Activated CD4-positive, CD25-positive, alpha-beta regulatory T cell treated with anti-CD3 and anti-CD28 coated beads, Interleukin-2, amount 50 U/mL, for 16 hours (primary cell): ENCODE results near the gene CLEC16A.

Experiments used
- DNase-seq: peaks from one replicate; pipeline ENCODE4 v3.0.0-alpha.2; 2020; ENCODE audit warnings: low read depth, low spot score

The CLEC16A gene

DNA sequence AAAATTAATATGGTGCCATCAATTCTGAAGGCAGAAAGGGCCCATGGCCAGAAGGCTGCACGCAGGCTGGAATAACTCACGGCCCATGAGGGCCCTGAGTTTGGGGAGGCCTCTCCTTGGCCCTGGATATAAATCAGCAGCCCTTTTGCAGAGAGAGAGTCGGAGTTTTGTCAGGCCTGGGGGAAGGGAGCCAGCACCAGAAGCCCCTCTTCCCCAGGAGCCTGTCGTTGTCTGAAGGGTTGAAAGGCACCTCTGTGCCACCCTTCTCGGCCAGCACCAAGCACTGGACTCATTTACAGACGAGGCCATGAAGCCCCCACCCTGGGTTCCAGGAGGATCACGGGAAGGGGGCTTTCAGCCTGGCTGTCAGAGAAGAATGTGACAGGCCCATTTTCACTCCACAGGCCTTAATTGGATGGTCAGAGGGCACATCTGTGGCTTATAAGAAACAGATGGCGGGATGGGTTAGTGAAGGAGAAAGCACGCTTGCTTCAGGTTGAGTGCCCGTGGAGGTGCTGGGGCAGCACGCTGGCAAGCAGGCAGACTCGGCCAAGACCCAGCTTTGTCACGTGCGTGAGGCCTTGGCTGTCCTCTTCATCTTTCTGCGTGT is 140.6 kb downstream of the CLEC16A start:
- no peak for DNase-seq

DNA sequence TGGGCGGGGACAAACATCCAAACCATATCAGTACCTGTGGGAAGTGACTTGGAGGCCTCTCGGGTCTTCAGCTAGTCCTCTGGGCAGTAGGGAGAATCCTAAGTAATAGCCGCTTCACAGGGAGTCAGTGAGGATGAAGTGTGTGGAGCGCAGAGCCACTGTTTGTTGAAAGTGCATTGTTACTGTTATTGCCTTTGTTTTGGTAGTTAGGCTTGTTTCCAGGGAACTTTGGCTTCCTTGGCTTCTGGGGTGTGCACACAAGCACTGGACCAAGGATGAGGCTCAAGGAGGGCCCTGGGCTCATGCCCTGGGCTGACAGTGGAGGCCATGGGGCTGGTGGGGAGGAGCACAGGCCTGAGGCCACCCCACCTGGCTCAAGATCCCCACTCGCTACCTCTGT is 141.6 kb downstream of the CLEC16A start:
- no peak for DNase-seq

DNA sequence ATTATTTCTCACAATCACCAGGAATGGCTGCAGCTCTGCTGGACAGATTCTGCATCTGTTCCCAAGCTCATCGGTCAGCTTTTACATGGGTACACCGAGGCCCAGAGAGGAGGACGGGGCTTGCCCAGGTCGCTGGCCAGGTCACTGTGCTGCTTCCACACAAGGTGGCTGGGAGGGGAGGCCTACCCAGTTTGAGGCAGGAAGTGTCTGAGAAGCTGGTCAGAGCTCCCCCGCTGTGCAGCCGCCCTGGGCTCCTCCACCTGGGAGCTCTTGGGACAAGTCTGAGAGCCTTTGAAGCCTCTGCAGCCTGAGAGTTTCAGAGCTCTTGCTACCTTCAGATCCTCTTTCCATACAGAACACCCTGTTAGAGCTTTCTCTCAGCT is 143.3 kb downstream of the CLEC16A start:
- no peak for DNase-seq

DNA sequence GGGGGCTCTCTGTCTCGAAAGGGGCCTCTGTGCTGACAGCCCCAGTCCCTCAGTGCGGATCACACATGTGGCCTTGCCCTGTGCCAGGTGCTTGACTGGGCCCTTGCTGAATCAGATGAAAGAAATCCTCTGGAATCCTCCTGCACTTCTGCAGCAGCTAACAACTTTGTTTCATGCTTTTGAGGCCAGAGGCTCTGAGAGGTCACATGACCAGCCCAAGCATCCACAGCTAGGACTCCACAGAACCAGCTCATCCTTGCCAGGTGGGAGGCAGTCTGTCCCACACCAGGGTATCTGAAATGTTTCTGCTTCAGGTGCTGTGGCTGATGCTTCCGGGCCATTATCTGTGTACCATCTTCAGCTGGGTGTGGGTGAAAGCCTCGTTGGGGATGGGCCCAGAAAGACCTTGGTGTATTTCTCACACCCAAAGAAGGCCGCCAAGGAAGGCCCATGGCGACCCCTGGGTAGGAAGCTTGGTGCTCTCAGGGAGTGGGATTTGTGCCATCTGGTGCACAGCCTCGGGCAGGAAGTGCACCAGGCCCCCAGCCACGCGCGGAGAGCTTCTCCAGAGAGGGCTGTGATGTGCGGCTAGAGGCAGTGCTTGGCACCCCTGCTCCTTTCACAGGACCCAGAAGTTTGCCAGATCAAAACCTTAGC is 143.8 kb downstream of the CLEC16A start:
- DNase-seq = no peak

DNA sequence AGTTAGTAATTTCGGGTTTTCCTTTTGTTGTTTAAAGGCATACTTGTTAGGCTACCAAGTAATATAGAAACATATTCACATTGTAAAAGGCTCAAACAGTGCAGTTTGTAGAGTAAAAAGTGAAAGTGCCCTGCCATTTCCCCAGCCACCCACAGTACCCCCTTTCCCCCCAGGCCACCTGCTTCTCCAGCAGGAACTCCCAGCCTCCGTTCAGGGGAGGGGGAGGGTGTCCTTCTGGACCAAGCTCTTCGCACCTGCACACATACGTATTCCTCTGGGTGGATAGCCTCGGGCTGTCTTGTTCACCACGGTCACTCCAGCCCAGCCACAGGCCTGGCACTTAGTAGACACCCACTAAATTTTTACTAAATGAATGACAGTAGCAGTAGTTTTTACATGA is 144.5 kb downstream of the CLEC16A start:
- DNase-seq = no peak

DNA sequence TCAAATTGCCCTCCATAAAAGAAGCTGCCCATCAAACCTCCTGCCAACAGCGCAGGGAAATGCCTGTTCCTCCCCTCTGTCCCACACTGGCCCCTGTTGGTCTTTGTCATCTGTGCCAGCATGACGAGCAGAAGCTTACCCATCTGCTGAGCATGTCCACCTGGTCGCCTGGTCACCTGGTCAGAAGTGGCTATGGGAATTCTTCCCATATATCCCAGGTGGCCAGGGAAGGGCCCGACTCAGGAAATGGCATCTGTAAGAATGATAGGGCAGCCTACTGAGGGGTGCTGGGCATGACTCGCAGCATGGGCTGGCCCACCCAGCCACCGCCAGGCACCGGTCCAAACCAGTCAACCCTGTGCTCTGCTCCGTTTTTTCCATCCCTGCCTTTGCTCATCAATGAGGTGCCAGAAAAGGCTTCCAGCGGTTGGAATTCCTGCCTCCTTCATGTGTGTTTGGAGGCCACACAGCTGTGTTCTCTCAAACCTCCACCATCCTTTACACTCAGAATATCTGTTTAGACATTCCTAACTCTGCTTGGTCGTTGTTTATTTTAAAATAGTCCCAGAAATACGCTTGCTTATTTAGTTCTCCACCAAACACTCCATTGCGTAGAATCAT is 145.2 kb downstream of the CLEC16A start:
- no peak for DNase-seq

DNA sequence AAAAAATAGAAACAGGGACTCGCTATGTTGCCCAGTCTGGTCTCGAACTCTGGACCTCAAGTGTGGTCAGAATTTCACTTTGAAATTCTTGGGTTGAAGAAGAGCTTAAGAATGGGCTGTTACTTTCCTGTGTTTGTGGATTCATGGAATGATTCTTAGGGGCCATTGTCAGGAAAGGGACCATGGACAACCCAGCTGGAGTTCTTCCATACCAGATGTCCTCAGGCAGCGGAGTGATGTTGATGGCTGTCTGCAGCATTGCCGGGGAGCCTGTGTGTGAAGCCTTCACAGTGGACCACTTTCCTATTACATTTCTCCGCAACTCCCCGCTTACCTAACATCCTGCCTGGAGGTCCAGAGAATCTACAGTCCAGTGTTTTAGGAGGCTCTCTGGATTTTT is 145.9 kb downstream of the CLEC16A start:
- DNase-seq = no peak

DNA sequence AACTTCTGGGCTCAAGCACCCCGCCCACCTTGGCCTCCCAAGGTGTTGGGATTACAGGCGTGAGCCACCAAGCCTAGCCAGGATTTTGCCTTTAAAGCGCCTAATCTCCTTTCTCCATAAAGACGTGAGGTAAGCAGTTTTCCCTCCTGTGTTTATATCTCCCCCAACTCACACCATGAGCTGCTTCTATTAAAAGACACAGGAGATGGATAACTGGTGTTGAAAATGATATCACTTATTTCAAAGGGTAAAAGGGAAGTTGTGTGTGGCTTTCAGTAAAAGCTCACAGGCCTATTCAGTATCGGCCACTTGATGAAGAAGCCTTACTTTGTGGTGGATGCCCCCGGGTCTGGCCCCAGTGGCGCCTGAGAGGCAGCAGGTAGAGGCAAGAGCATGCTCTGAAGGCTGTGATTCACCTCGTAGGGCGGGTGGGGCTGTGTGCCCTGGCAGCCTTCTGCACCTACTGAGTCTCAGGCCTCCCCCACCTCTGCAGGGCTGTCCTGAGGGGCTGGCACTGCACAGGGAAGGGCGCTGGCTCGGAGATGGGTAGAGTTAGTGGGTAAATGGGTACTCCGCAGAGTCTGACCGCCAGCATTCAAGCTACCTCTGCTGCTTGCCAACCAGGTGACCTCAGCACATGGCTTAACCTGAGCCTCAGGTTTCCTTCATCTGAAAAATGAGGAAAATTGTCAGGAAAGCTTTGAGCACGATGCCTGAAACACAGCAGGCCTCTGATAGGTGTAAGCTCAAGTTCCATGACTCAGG is 146.8 kb downstream of the CLEC16A start:
- no peak for DNase-seq

DNA sequence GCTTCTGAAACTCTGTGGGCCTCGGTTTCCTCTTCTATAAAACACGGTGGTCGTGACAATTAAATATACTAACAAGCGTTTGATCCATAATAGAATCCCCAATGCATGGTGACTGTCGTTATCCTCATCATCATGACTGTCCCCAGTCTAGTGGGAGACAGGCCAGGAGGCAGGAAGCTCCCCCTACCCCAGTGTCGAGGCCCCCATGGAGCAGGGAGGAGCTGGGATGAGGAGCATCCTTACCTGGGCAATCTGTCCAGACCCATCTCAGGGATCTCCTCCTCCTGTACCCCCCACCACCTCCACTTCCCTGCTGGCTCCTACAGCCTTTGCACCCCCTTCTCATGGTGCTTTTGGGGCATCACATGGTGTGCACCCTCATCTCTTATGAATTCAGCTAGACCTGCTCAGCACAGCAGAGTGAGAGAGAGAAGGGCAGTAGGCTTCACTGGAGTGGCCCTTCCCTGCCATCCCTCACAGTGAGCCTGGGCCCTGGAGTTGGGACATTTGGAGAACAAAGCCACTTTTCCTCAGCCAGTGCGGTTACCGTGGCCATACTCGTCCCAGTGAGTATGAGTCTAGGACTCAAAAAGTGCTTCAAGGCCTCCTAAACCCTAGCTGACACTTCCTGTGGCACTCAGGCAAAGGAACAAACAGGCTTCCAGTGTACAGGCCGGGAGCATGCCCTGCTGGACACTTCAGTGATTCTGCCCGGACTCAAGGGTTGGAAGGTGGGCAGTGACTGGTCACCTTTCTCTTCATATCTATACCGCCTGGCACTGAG is 148.6 kb downstream of the CLEC16A start:
- no peak for DNase-seq

DNA sequence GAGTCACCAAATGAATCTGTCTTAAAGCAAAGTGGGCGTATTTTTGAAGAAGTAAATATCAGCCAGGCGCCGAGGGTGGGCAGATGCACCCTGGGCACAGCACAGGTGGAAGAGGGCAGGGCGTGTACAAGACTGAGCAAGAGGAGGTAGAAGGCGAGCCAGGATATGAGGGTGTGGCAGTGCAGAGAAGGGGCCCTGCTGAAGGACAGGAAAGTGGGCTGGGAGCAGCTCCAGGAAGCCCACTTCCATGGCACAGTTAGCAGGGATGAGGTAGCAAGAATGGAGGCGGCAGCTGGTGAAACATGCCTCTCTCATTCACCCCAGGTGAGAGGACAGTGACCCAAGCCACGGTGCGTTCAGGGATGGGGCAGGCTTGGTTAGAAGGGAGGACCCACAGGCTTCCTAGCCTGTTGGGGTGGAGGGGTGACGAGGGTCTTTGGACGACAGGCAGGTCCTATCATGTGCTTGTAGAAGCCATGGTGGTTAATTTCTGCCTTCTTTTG is 149.3 kb downstream of the CLEC16A start:
- DNase-seq = no peak

DNA sequence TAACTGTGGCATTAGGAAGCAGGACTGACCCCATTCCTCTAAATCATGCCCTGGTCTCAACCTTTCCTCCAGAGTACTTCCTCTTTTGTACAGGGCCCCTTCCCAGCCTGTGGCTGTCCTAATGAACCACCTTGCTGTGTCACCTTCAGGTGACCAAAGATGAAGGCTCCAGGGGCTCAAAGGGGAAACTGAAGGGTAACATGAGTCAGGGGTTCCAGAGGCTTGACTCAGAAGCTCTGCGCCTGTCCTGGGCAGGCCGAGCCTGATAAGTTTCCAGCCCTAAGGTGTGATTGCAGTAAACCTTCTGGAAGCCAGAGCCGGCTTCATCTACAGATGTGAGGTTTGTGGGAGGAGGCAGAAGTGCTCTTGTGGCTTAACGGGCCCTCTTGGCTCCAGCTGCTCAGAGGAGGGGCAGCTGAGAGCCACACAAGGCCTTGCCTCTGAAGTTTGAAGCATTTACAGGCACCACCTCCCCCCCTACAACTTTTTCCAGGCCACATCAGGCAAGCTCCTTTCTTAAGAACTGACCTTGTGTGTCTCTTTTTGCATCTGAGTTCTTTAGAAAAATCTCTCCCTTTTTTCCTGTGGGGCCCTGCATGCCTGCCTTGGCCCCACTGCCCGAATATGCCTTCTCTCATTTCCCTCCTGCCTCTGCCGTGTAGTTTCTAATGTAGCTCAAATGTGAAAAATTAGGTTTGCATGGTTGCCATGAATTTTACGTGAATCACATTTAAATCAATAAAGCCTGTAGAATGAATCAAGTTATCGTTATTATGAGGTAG is 149.9 kb downstream of the CLEC16A start:
- DNase-seq = peak; percentile 21

DNA sequence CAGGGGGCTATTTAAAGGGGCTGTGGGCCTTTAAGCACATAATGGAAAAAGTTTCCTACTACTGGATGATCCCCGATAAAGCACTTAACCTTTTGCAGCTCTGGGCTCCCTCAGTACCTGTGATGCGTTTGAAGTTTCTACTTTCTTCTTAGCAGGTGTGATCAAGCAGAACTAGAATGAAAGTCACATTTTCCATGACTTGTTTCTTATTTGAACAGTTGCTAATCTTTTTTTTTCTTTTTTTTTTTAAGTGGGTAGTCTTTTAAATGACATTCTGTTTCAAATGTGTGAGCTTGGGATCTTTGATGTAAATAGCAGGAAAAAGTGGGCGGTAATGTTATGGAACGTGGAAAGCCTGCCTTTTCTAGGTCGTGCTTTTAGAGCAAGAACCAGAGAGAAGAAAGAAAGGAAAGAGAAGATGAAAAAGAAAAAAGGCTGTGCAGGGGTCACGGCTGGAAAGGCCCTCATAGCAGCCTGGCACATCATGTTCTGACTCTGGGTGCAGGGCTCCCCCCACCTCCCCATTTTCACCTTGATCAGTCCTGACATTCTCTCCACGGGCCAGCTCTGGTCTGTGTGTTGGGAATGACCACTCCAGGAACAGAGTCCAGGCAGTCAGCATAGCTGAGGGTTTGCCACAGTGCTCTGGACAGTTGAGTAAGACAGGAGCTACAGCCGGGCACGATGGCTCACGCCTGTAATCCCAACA is 150.6 kb downstream of the CLEC16A start:
- DNase-seq = no peak

DNA sequence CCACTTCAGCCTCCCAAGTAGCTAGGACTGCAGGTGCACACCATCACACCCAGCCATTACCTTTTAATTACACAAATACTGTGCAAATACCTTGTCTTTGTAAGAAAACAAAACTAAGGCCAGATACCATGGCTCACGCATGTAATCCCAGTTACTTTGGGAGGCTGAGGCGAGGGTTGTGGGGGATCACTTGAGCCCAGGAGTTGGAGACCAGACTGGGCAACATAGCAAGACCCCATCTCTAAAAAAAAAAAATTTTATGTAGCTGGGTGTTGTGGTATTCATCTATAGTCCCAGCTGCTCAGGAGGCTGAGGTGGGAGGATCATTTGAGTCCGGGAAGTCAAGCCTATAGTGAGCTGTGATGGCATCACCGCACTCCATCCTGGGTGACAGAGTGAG is 151.6 kb downstream of the CLEC16A start:
- no peak for DNase-seq

DNA sequence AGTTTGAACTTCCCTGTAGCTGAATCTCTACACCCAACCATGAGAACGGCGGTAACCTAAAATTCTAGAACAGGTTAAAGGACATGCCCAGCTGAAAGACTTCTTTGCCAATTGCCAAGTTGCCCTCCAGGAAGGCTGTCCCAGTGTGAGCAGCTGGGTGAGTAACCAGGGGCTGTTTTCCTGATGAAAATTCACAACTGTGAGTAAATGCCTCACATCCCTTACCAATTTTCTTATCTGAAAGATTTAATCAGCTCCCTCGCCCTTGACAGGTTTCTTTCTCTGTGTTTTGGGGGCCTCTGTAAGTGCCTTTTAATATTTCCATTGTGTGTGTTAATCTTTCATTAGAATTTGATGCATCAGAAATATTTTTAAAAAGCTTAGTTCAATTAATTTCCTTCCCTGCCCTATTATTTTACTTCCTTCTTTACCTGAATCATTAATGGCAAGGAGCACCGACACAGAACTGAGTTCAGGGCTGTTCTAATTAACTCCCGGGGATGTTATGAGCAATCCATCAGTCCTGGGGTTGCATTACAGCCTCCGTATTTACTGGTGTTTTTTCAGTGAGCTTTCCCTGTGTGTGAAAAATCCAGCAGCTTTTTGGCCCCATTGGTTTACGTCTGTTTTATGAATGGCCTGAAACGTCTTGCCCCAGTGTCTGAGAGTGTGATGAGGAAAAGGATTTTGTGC is 152.9 kb downstream of the CLEC16A start:
- no peak for DNase-seq

DNA sequence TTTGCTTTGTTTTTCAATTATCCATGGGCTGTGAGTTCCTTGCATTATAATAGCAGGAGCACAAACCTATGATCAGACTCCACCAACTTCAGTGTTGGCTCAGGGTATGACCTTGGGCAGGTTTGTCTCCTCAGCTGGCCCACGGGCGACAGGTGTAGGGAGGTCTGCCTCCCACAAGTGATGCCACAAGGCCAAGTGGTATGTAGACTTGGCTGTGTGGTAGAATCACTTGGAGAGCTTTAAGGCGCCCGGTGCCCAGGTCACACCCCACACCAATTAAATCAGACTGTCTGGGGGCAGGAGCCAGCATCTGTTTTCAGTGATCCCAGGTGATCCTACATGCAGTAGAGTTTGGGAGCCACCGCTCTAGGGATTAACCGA is 153.4 kb downstream of the CLEC16A start:
- no peak for DNase-seq

DNA sequence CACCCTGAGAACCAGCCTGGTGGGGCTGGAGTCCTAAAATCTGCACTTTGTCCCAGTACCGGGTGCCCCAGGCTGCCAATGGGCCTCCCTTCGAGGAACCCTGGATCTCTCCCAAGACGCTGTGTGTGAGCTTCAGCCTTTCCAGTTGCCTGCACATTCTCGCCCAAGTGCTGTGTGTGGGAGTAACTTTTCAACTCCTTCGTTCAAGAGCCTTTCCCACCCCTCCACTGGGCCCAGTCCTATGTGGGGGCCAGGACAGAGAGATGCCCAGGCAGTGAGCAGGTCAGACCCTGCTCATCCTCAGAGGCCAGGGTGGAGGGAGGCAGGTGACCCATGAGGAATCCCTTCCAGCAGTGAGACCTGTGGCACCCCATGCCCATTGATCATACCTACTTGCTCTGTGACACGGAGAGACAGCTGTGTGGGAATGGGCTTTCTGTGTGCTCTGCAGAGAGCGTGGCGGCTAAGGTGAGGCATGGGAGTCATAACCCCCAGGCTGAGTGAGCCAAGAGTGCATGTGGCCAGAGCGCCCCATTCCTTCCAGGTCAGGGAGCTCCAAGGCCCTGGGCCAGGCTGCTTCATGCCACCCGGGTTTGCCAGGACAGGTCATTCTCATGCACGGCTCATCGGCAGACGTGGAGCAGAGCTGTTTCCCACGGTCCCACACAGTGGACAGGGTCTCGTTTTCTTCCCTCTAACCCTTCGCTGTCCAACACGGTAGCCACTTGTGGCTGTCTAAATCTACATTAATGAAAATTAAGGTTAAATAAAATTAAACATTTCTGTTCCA is 154.4 kb downstream of the CLEC16A start:
- DNase-seq = no peak

DNA sequence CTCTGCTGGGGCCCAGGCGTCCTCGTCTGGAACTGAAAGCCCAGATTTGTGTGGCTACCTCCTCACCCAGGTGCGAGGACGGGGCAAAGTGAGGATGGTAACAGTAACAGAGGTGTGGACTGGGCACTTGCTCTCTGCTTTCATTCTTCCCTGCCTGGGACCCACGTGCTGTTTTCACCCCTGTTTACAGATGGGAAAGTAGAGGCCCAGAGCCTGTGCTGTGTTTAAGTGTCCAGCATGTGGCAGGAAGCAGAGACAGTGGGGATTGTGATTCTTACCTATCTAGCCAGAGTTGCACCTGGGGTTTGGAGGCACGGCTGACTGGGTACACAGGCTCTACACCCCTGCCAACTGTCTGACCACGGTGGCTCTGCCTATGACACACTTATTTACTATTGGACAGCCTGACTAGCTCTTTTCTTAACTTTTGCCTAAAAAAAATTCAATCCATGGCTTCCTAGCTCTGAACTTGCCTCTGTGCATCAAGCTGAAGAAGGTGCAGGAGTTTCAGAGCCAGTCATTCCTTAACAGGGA is 155.4 kb downstream of the CLEC16A start:
- DNase-seq = no peak

DNA sequence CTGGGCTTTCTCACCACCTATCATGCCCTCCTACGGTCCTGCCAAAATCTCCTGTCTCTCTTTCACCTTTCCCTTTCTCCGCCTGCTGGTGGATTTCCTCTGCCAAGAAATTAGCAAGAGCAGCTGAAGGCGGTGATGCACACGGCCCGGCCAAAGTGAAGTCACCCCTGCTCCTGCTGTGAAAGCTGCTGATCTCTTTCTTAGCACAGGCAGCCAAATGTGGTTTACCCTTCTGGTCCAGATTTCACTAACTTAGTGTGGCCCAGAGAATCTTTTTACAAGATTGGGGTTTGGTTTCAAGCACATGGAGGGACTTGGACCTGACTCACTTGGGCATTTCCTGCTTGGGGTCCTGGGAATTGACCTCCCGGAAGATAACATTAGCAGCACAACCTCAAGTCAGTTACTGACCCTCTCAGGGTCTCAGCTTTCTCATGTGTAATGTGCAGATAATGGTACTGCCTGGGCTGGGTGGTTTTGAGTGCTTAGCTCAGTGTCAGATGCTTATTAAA is 155.9 kb downstream of the CLEC16A start:
- DNase-seq = no peak
